Ishikawa (cell line): ENCODE data around the gene PRDM12.

ENCODE experiments used
- CEBPB ChIP-seq: IDR thresholded peaks from 2 replicates; pipeline ENCODE4 v1.6.1; 2012
- REST ChIP-seq: IDR thresholded peaks from 2 replicates; pipeline ENCODE4 v1.6.1; 2012; ENCODE audit warnings: low read depth, mild to moderate bottlenecking
- YY1 ChIP-seq: IDR thresholded peaks from 2 replicates; pipeline ENCODE4 v1.6.1; 2012; ENCODE audit warnings: low read depth

DNA sequence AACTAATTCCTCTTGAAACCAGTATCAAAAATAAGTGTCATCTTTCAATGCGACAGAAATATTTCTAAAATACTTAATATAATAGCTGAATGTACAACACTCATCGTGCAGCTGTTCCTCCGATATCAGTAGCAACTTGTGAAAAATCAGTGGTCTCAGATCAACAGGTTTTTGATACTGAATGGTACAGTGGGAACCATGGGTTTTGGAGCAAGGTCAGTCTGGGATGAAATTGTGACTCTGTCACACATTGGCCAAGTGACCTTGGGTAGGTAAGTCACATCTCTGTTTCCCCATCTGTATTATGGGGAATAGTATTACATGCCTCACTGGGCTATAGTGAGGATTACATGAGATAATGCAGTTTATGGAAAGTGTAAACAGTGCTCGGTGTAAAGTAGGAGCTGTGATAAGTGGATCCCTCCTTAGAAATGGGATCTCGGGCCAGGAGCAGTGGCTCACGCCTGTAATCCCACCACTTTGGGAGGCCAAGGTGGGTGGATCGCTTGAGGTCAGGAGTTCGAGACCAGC, 46.5 kb downstream of the PRDM12 start:
- TF ChIP-seq CEBPB, result no peak
- TF ChIP-seq YY1, result no peak
- no peak for TF ChIP-seq REST
